Measurements from ENCODE around the gene DGKI.

DGKI gene

DNA sequence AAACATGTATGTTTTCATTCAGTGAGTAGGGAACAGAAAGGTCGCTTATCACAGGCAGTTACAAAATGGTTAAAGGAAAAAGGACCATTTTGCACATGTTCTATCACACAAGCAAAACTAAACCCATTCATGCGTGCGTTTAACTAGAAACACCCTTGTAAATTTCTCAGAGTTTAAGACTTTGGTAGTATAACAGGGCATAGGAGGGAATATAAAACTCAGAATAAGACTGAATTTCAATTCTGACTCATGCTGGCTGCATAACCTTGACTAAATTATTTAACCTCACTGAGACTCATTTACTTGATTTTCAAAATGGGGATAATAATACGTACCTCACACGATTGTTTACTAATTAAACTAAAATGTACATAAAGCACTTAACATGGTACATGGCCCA lies 259.4 kb downstream of the DGKI start:
- H3K36me3 ChIP-seq (ENCODE audit: control insufficient read depth in 2 of 2, insufficient read depth in 1 of 2, low read length in 2 of 2), result no peaks in the 10 kb centered on the region
- TF ChIP-seq GLI2 (tag by site-specific recombination; IDR thresholded peaks at IDR 0.05; ENCODE audit: borderline replicate concordance, low read depth) (no peak), GLI4 (tag by site-specific recombination; IDR thresholded peaks at IDR 0.05) (no peak), HOXD13 (CRISPR knock-in tag; IDR thresholded peaks at IDR 0.05; ENCODE audit: borderline replicate concordance) (no peak), ZNF416 (tag by site-specific recombination; IDR thresholded peaks at IDR 0.05) (no peak), ZNF423 (tag by site-specific recombination; IDR thresholded peaks at IDR 0.05) (no peak)
- TF ChIP-seq, protein P1, sequence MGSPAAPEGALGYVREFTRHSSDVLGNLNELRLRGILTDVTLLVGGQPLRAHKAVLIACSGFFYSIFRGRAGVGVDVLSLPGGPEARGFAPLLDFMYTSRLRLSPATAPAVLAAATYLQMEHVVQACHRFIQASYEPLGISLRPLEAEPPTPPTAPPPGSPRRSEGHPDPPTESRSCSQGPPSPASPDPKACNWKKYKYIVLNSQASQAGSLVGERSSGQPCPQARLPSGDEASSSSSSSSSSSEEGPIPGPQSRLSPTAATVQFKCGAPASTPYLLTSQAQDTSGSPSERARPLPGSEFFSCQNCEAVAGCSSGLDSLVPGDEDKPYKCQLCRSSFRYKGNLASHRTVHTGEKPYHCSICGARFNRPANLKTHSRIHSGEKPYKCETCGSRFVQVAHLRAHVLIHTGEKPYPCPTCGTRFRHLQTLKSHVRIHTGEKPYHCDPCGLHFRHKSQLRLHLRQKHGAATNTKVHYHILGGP (tag by site-specific recombination; IDR thresholded peaks at IDR 0.05), result no peak
- no peaks in the 10 kb centered on the region for H3K4me1 ChIP-seq (ENCODE audit: control insufficient read depth, insufficient read depth, low read length)
- ChIA-PET CTCF (interaction anchor here (0.6 kb wide), 1 partner anchor 713 kb away, joined by 3 read pairs; no protein-coding TSS in a partner anchor), POLR2A (no interaction called here)
- no peak overlapping the region for H3K4me3 ChIP-seq (ENCODE audit: low read depth, low read length)
- H3K27ac ChIP-seq (ENCODE audit: extremely low read depth, low read depth, low read length), result no peak overlapping the region
- no peaks in the 10 kb centered on the region for H3K9me3 ChIP-seq (ENCODE audit: control insufficient read depth, insufficient read depth, low read depth, low read length)

- no peak overlapping the region for H3K4me3 ChIP-seq (ENCODE audit: low read depth, low read length)
- H3K36me3 ChIP-seq (ENCODE audit: control insufficient read depth in 2 of 2, insufficient read depth in 1 of 2, low read length in 2 of 2), result no peaks in the 10 kb centered on the region
- POLR2A ChIA-PET, result no interaction called here
- no peak for TF ChIP-seq ZNF580 (tag by site-specific recombination; IDR thresholded peaks at IDR 0.05)
- TF ChIP-seq ZNF654 (tag by site-specific recombination; IDR thresholded peaks at IDR 0.05; ENCODE audit: low read depth), result no peak
- no peak for TF ChIP-seq ZNF175 (tag by site-specific recombination; IDR thresholded peaks at IDR 0.05)
- H3K27ac ChIP-seq (ENCODE audit: extremely low read depth, low read depth, low read length), result no peak overlapping the region
- H3K9me3 ChIP-seq (ENCODE audit: control insufficient read depth, insufficient read depth, low read depth, low read length), result no peaks in the 10 kb centered on the region
- H3K4me1 ChIP-seq (ENCODE audit: control insufficient read depth, insufficient read depth, low read length), result no peaks in the 10 kb centered on the region
- CTCF ChIA-PET, result interaction anchor here (0.7 kb wide), 1 partner anchor 20 kb away, joined by 5 read pairs; no protein-coding TSS in a partner anchor
Measured at GRCh38 chr7:137585591-137585990, 261.2 kb downstream of the DGKI start.

DNA sequence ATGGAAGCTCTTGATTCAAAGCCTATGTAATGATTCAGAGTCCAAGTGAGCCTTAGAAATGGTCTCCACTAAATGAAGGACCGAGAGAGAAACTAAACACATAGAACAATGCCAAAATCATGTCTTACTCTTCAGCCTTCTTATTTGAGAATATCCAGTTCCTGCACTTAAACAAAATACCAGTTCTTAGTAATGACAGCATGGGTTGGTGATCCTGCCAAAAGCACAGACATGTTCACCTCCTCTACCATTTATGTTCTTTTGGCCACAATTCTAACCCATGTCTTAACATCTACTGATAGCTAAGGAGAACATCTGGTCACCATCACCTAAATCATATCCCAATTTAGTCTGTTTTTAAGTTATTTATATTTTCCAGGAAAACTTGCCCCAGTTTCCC lies 263.6 kb downstream of the DGKI start:
- ChIA-PET CTCF (interaction anchor here (1.0 to 3.0 kb wide), 3 partner anchors 9 to 413 kb away, joined by 3 to 23 read pairs (median 3); no protein-coding TSS in a partner anchor), POLR2A (no interaction called here)

DNA sequence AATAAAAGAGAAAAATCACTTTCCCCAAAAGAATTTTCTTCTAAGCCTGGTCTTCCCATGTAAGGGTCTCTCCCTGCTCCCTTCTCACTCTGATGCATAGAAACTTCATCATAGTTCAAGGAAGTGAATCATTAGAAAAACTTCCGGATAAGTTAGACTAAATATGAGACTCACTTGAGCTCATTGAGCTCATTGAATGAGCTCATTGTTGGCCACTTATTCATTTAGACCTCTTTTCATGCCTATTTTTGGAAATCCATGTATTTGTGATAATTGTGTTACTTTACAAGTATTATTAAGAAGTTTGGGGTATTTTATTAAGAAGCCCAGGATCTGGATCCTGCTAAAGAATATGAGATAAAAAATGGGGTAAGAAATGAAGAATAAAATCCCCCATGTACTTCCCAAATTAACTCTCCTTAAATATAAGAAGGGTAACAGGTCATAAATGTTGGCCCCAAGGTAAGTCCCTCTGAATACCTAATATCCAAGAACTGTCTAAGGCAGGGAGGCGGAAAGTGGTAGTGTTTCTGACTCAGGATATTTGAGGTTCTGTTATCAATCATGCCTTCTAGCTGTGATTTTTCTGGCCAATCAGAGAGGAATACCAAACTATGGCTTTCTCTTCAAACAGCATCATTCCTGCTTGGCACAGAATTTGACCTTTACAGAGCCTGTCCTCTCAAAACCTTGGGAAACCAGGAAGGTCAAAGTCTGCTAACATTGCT lies 266.7 kb downstream of the DGKI start:
- no peaks in the 10 kb centered on the region for H3K36me3 ChIP-seq (ENCODE audit: control insufficient read depth in 2 of 2, insufficient read depth in 1 of 2, low read length in 2 of 2)
- ChIA-PET POLR2A (no interaction called here), CTCF (interaction anchor here (0.6 to 3.0 kb wide), 3 partner anchors 10 to 46 kb away, joined by 3 to 23 read pairs (median 3); no protein-coding TSS in a partner anchor)
- H3K27ac ChIP-seq (ENCODE audit: extremely low read depth, low read depth, low read length), result no peak overlapping the region
- H3K4me3 ChIP-seq (ENCODE audit: low read depth, low read length), result no peak overlapping the region
- H3K9me3 ChIP-seq (ENCODE audit: control insufficient read depth, insufficient read depth, low read depth, low read length), result no peaks in the 10 kb centered on the region
- no peaks in the 10 kb centered on the region for H3K4me1 ChIP-seq (ENCODE audit: control insufficient read depth, insufficient read depth, low read length)
- TF ChIP-seq ZNF19 (tag by site-specific recombination; IDR thresholded peaks at IDR 0.05; ENCODE audit: low read depth) (no peak), ZNF654 (tag by site-specific recombination; IDR thresholded peaks at IDR 0.05; ENCODE audit: low read depth) (no peak), ZNF488 (tag by site-specific recombination; IDR thresholded peaks at IDR 0.05) (no peak), ZFP3 (tag by site-specific recombination; IDR thresholded peaks at IDR 0.05; ENCODE audit: low read depth) (no peak), ZNF138 (tag by site-specific recombination; IDR thresholded peaks at IDR 0.05; ENCODE audit: borderline replicate concordance) (no peak), ZSCAN5A (tag by site-specific recombination; IDR thresholded peaks at IDR 0.05) (no peak), ZNF792 (tag by site-specific recombination; IDR thresholded peaks at IDR 0.05) (no peak)
- TF ChIP-seq, protein P2, sequence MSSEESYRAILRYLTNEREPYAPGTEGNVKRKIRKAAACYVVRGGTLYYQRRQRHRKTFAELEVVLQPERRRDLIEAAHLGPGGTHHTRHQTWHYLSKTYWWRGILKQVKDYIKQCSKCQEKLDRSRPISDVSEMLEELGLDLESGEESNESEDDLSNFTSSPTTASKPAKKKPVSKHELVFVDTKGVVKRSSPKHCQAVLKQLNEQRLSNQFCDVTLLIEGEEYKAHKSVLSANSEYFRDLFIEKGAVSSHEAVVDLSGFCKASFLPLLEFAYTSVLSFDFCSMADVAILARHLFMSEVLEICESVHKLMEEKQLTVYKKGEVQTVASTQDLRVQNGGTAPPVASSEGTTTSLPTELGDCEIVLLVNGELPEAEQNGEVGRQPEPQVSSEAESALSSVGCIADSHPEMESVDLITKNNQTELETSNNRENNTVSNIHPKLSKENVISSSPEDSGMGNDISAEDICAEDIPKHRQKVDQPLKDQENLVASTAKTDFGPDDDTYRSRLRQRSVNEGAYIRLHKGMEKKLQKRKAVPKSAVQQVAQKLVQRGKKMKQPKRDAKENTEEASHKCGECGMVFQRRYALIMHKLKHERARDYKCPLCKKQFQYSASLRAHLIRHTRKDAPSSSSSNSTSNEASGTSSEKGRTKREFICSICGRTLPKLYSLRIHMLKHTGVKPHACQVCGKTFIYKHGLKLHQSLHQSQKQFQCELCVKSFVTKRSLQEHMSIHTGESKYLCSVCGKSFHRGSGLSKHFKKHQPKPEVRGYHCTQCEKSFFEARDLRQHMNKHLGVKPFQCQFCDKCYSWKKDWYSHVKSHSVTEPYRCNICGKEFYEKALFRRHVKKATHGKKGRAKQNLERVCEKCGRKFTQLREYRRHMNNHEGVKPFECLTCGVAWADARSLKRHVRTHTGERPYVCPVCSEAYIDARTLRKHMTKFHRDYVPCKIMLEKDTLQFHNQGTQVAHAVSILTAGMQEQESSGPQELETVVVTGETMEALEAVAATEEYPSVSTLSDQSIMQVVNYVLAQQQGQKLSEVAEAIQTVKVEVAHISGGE (tag by site-specific recombination; conservative IDR thresholded peaks at IDR 0.05; ENCODE audit: low read depth), result no peak

More for the DNA sequence above, 263.6 kb downstream of the DGKI start:
- Histone ChIP-seq H3K9me3 (ENCODE audit: control insufficient read depth, insufficient read depth, low read depth, low read length) (no peaks in the 10 kb centered on the region), H3K36me3 (ENCODE audit: control insufficient read depth in 2 of 2, insufficient read depth in 1 of 2, low read length in 2 of 2) (no peaks in the 10 kb centered on the region), H3K4me1 (ENCODE audit: control insufficient read depth, insufficient read depth, low read length) (no peaks in the 10 kb centered on the region), H3K27ac (ENCODE audit: extremely low read depth, low read depth, low read length) (no peak overlapping the region), H3K4me3 (ENCODE audit: low read depth, low read length) (no peak overlapping the region)
- TF ChIP-seq ZSCAN23 (tag by site-specific recombination; IDR thresholded peaks at IDR 0.05) (no peak), ZNF335 (tag by site-specific recombination; conservative IDR thresholded peaks at IDR 0.05) (no peak)
